ENCODE measurements around the gene ETV4. TPM values are rescaled to one million over a fixed set of nuclear protein-coding genes. Genes with fewer than 3 reads are reported as not detected.

Gene ETV4
- total and polyA plus RNA-seq, 2 of the 13 experiments (the other 11 are each of a cell fraction or from before 2014, with no cell fraction given): 128 to 330 TPM

- TF ChIP-seq POGK (CRISPR knock-in tag; conservative IDR thresholded peaks at IDR 0.05): peak; percentile 53; the same call in 1 of the 2 replicates
- TF ChIP-seq ZNF567 (CRISPR knock-in tag; IDR thresholded peaks at IDR 0.05; ENCODE audit: borderline replicate concordance): no peak; the same call in 1 of the 2 replicates
- no peak for TF ChIP-seq U2AF1 (optimal IDR thresholded peaks at IDR 0.05; ENCODE audit: low read depth, low read length)
- TF ChIP-seq HOXA5 (CRISPR knock-in tag; IDR thresholded peaks at IDR 0.05): peak; percentile 44; the same call in 1 of the 2 replicates
- TF ChIP-seq USF2 (IDR thresholded peaks at IDR 0.05; ENCODE audit: low read depth, low read length): no peak
- TF ChIP-seq USF2 (CRISPR knock-in tag; IDR thresholded peaks at IDR 0.05; ENCODE audit: borderline replicate concordance): no peak
- no peak for TF ChIP-seq ZNF589 (CRISPR knock-in tag; conservative IDR thresholded peaks at IDR 0.05)
- peak; percentile 61 for TF ChIP-seq RFX5 (IDR thresholded peaks at IDR 0.05; ENCODE audit: low read depth, low read length)
- no peak for TF ChIP-seq PHF20 (CRISPR knock-in tag; IDR thresholded peaks at IDR 0.05)
- TF ChIP-seq ZNF552 (CRISPR knock-in tag; IDR thresholded peaks at IDR 0.05; ENCODE audit: borderline replicate concordance): no peak
- TF ChIP-seq, protein P1, sequence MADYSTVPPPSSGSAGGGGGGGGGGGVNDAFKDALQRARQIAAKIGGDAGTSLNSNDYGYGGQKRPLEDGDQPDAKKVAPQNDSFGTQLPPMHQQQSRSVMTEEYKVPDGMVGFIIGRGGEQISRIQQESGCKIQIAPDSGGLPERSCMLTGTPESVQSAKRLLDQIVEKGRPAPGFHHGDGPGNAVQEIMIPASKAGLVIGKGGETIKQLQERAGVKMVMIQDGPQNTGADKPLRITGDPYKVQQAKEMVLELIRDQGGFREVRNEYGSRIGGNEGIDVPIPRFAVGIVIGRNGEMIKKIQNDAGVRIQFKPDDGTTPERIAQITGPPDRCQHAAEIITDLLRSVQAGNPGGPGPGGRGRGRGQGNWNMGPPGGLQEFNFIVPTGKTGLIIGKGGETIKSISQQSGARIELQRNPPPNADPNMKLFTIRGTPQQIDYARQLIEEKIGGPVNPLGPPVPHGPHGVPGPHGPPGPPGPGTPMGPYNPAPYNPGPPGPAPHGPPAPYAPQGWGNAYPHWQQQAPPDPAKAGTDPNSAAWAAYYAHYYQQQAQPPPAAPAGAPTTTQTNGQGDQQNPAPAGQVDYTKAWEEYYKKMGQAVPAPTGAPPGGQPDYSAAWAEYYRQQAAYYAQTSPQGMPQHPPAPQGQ (CRISPR knock-in tag; IDR thresholded peaks at IDR 0.05; ENCODE audit: borderline replicate concordance): no peak
- TF ChIP-seq SNRNP70 (IDR thresholded peaks at IDR 0.05; ENCODE audit: low read depth, low read length): no peak
- no peak for TF ChIP-seq NKX3-1 (CRISPR knock-in tag; IDR thresholded peaks at IDR 0.05)
- TF ChIP-seq RELA (CRISPR knock-in tag; IDR thresholded peaks at IDR 0.05): no peak
- TF ChIP-seq ZNF263 (CRISPR knock-in tag; IDR thresholded peaks at IDR 0.05): 0 out of 2 replicates have a peak, but pooled peaks have one; percentile 32
- 0 out of 2 replicates have a peak, but pooled peaks have one; percentile 15 for TF ChIP-seq ZKSCAN8 (CRISPR knock-in tag; IDR thresholded peaks at IDR 0.05; ENCODE audit: borderline replicate concordance)
- no peak for TF ChIP-seq TIGD3 (CRISPR knock-in tag; IDR thresholded peaks at IDR 0.05; ENCODE audit: borderline replicate concordance)
- no peak for TF ChIP-seq ZFP41 (CRISPR knock-in tag; IDR thresholded peaks at IDR 0.05; ENCODE audit: borderline replicate concordance)
- TF ChIP-seq MTERF4 (CRISPR knock-in tag; IDR thresholded peaks at IDR 0.05): peak; percentile 86
- peak; percentile 22; the same call in 1 of the 2 replicates for TF ChIP-seq MXD4 (CRISPR knock-in tag; IDR thresholded peaks at IDR 0.05)
- peak; percentile 93 for TF ChIP-seq ZMYM3 (CRISPR knock-in tag; IDR thresholded peaks at IDR 0.05)
- no peak for TF ChIP-seq HMG20B (CRISPR knock-in tag; conservative IDR thresholded peaks at IDR 0.05)
These were observed 13.1 kb upstream of the ETV4 start (continued) for GRCh38 chr17:43559161-43559816.
